GM18526 (cell line): ENCODE measurements around the gene SERF1A.
"Not testable (repeated sequence)": the region's sequence is repeated elsewhere in the genome, so short reads cannot be mapped to it uniquely, and the experiment has no call there.

Experiments used
- POLR2A ChIP-seq: IDR thresholded peaks from 3 replicates; pipeline ENCODE4 v1.6.1; 2011; ENCODE audit not compliant: insufficient read length; ENCODE audit errors: extremely low read depth

Gene SERF1A

GRCh38 chr5:70900533-70901271, at the start of gene SERF1A:
SERF1A (plus strand) TSS chr5:70900669; CDS start chr5:70900870, 201 bp downstream.
- TF ChIP-seq POLR2A, result not testable (repeated sequence)
